ENCODE data around the gene INTS11. TPM values are rescaled to one million over a fixed set of nuclear protein-coding genes. Genes with fewer than 3 reads are reported as not detected.
A peak's percentile ranks its signal among the peaks of the same experiment; 100 is the strongest.
"Not testable (repeated sequence)": the region's sequence is repeated elsewhere in the genome, so short reads cannot be mapped to it uniquely, and the experiment has no call there.

Gene INTS11
- total RNA-seq, 1 donor from 2014 or later: 84.8 TPM

GRCh38 chr1:1318777-1319645 lies 5.4 kb downstream of the INTS11 start:
- H3K9me3 ChIP-seq (ENCODE audit: insufficient read depth, low read depth, low read length): no peaks in the 10 kb centered on the region
- Mint-ChIP-seq H3K4me3 (ENCODE audit: unreplicated experiment) (no peak overlapping the region), H3K27me3 (ENCODE audit: low read depth, unreplicated experiment) (no peaks in the 10 kb centered on the region), H3K36me3 (ENCODE audit: low read depth, unreplicated experiment) (peaks cover 12% of the 10 kb centered on the region), H3K27ac (ENCODE audit: unreplicated experiment) (peak overlapping the region; percentile 47), H3K9me3 (ENCODE audit: unreplicated experiment) (no peaks in the 10 kb centered on the region), H3K4me1 (ENCODE audit: low read depth, unreplicated experiment) (peaks cover 32% of the 10 kb centered on the region)
- H3K9ac ChIP-seq (ENCODE audit: low read length): no peak overlapping the region
- no peak for DNase-seq (ENCODE audit: low read depth)
- H3K4me1 ChIP-seq (ENCODE audit: insufficient read depth, low read length): peaks cover 31% of the 10 kb centered on the region
- no peak overlapping the region for H3K4me3 ChIP-seq (ENCODE audit: insufficient read depth, low read depth, low read length)
- H3K4me2 ChIP-seq (ENCODE audit: low read length): no peak overlapping the region
- TF ChIP-seq CTCF (IDR thresholded peaks at IDR 0.05; ENCODE audit: insufficient read depth, low read depth, low read length) (no peak), EZH2 (IDR thresholded peaks at IDR 0.05; ENCODE audit: insufficient read depth, low read length) (no peak)
- H3K79me2 ChIP-seq (ENCODE audit: insufficient read depth, low read length): peaks cover 77% of the 10 kb centered on the region
- H4K20me1 ChIP-seq (ENCODE audit: insufficient read depth, low read length): peaks cover 76% of the 10 kb centered on the region
- peak overlapping the region; percentile 36 for H3K27ac ChIP-seq (ENCODE audit: low read depth, low read length)
- no peak for FAIRE-seq
- H3K36me3 ChIP-seq (ENCODE audit: insufficient read depth, low read length): peaks cover 9% of the 10 kb centered on the region
- no peak overlapping the region for H2AFZ ChIP-seq (ENCODE audit: low read depth, low read length)
- no peaks in the 10 kb centered on the region for H3K27me3 ChIP-seq (ENCODE audit: insufficient read depth, low read length)

GRCh38 chr1:1318131-1318652 lies 6.3 kb downstream of the INTS11 start:
- peaks cover 27% of the 10 kb centered on the region for H3K4me1 ChIP-seq (ENCODE audit: insufficient read depth, low read length)
- peaks cover 77% of the 10 kb centered on the region for H3K79me2 ChIP-seq (ENCODE audit: insufficient read depth, low read length)
- FAIRE-seq (peak; percentile 60), DNase-seq (ENCODE audit: low read depth) (peak; percentile 93)
- no peak overlapping the region for H3K4me3 ChIP-seq (ENCODE audit: insufficient read depth, low read depth, low read length)
- Mint-ChIP-seq H3K27me3 (ENCODE audit: low read depth, unreplicated experiment) (no peaks in the 10 kb centered on the region), H3K4me3 (ENCODE audit: unreplicated experiment) (no peak overlapping the region), H3K4me1 (ENCODE audit: low read depth, unreplicated experiment) (peaks cover 27% of the 10 kb centered on the region), H3K36me3 (ENCODE audit: low read depth, unreplicated experiment) (peaks cover 14% of the 10 kb centered on the region), H3K9me3 (ENCODE audit: unreplicated experiment) (no peaks in the 10 kb centered on the region), H3K27ac (ENCODE audit: unreplicated experiment) (peak overlapping the region; percentile 47)
- no peak overlapping the region for H3K4me2 ChIP-seq (ENCODE audit: low read length)
- no peak for TF ChIP-seq EZH2 (IDR thresholded peaks at IDR 0.05; ENCODE audit: insufficient read depth, low read length)
- TF ChIP-seq CTCF (IDR thresholded peaks at IDR 0.05; ENCODE audit: insufficient read depth, low read depth, low read length): no peak
- H2AFZ ChIP-seq (ENCODE audit: low read depth, low read length): no peak overlapping the region
- no peaks in the 10 kb centered on the region for H3K27me3 ChIP-seq (ENCODE audit: insufficient read depth, low read length)
- no peaks in the 10 kb centered on the region for H3K9me3 ChIP-seq (ENCODE audit: insufficient read depth, low read depth, low read length)
- peaks cover 13% of the 10 kb centered on the region for H3K36me3 ChIP-seq (ENCODE audit: insufficient read depth, low read length)
- H3K27ac ChIP-seq (ENCODE audit: low read depth, low read length): peak overlapping the region; percentile 47
- H4K20me1 ChIP-seq (ENCODE audit: insufficient read depth, low read length): peaks cover 79% of the 10 kb centered on the region
- H3K9ac ChIP-seq (ENCODE audit: low read length): no peak overlapping the region

GRCh38 chr1:1317420-1317819 lies 7.0 kb downstream of the INTS11 start:
- no peak overlapping the region for H3K4me3 ChIP-seq (ENCODE audit: insufficient read depth, low read depth, low read length)
- no peak overlapping the region for H3K27ac ChIP-seq (ENCODE audit: low read depth, low read length)
- DNase-seq (ENCODE audit: low read depth) (no peak), FAIRE-seq (no peak)
- H3K79me2 ChIP-seq (ENCODE audit: insufficient read depth, low read length): peaks cover 77% of the 10 kb centered on the region
- peaks cover 14% of the 10 kb centered on the region for H3K36me3 Mint-ChIP-seq (ENCODE audit: low read depth, unreplicated experiment)
- H4K20me1 ChIP-seq (ENCODE audit: insufficient read depth, low read length): peaks cover 81% of the 10 kb centered on the region
- no peaks in the 10 kb centered on the region for H3K27me3 Mint-ChIP-seq (ENCODE audit: low read depth, unreplicated experiment)
- peaks cover 24% of the 10 kb centered on the region for H3K4me1 Mint-ChIP-seq (ENCODE audit: low read depth, unreplicated experiment)
- H3K27ac Mint-ChIP-seq (ENCODE audit: unreplicated experiment): no peak overlapping the region
- H3K27me3 ChIP-seq (ENCODE audit: insufficient read depth, low read length): no peaks in the 10 kb centered on the region
- H3K4me3 Mint-ChIP-seq (ENCODE audit: unreplicated experiment): no peak overlapping the region
- H3K9me3 ChIP-seq (ENCODE audit: insufficient read depth, low read depth, low read length): no peaks in the 10 kb centered on the region
- H2AFZ ChIP-seq (ENCODE audit: low read depth, low read length): no peak overlapping the region
- H3K4me2 ChIP-seq (ENCODE audit: low read length): no peak overlapping the region
- H3K36me3 ChIP-seq (ENCODE audit: insufficient read depth, low read length): peaks cover 14% of the 10 kb centered on the region
- TF ChIP-seq EZH2 (IDR thresholded peaks at IDR 0.05; ENCODE audit: insufficient read depth, low read length) (no peak), CTCF (IDR thresholded peaks at IDR 0.05; ENCODE audit: insufficient read depth, low read depth, low read length) (no peak)
- H3K9ac ChIP-seq (ENCODE audit: low read length): no peak overlapping the region
- peaks cover 24% of the 10 kb centered on the region for H3K4me1 ChIP-seq (ENCODE audit: insufficient read depth, low read length)
- H3K9me3 Mint-ChIP-seq (ENCODE audit: unreplicated experiment): no peaks in the 10 kb centered on the region

GRCh38 chr1:1316199-1316598 lies 8.3 kb downstream of the INTS11 start:
- not testable (repeated sequence) for H3K9ac ChIP-seq (ENCODE audit: low read length); H3K4me3 Mint-ChIP-seq (ENCODE audit: unreplicated experiment); H3K27me3 Mint-ChIP-seq (ENCODE audit: low read depth, unreplicated experiment); H3K9me3 Mint-ChIP-seq (ENCODE audit: unreplicated experiment); H3K27ac ChIP-seq (ENCODE audit: low read depth, low read length); H3K4me3 ChIP-seq (ENCODE audit: insufficient read depth, low read depth, low read length); H3K9me3 ChIP-seq (ENCODE audit: insufficient read depth, low read depth, low read length); H2AFZ ChIP-seq (ENCODE audit: low read depth, low read length); DNase-seq (ENCODE audit: low read depth); H3K4me2 ChIP-seq (ENCODE audit: low read length); H3K27me3 ChIP-seq (ENCODE audit: insufficient read depth, low read length); FAIRE-seq
- H3K4me1 ChIP-seq (ENCODE audit: insufficient read depth, low read length): peaks cover 19% of the 10 kb centered on the region
- Mint-ChIP-seq H3K27ac (ENCODE audit: unreplicated experiment) (peak overlapping the region; percentile 47), H3K4me1 (ENCODE audit: low read depth, unreplicated experiment) (peaks cover 15% of the 10 kb centered on the region), H3K36me3 (ENCODE audit: low read depth, unreplicated experiment) (peaks cover 14% of the 10 kb centered on the region)
- peaks cover 79% of the 10 kb centered on the region for H4K20me1 ChIP-seq (ENCODE audit: insufficient read depth, low read length)
- peaks cover 14% of the 10 kb centered on the region for H3K36me3 ChIP-seq (ENCODE audit: insufficient read depth, low read length)
- peaks cover 65% of the 10 kb centered on the region for H3K79me2 ChIP-seq (ENCODE audit: insufficient read depth, low read length)

All from astrocyte (in vitro differentiated cells and primary cell).